ENCODE results near the gene CFAP46.
"Not testable (repeated sequence)": the region's sequence is repeated elsewhere in the genome, so short reads cannot be mapped to it uniquely, and the experiment has no call there.

Gene CFAP46

GRCh38 chr10:132845041-132845551, 97.3 kb downstream of the CFAP46 start:
- DNase-seq (ENCODE audit: low read depth, low spot score), result no peak

DNA sequence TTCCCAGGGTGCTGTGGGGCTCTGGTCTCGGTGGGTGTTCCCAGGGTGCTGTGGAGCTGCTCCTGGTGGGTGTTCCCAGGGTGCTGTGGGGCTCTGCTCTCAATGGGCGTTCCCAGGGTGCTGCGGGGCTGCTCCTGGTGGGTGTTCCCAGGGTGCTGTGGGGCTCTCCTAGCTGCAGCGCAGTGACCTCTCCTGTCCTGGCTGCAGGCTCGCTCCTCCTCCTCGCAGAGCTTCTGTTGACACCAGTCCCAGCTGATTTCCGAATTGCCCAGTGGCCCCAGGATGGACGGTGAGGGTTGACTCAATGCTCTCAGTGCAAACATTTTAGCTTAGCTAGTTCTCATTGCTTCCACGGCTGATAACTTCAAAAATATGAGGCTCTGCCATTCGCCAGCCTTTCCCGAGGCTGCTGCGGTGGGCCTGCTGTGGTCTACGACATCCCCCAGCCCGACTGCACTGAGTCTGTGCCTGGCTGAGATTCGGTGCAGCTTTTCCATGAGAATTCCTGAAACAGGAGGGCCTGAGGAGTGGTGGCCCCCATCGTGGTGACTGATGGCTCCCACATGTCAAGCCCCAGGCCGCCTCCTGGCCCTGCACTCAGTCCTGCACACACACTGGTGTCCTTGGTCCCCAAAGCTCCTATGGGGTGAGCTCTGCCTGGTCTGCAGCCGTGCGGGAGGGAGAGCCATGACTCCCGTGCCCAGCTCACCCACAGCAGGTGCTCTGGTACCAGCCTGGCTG, 98.1 kb downstream of the CFAP46 start:
- no peak for DNase-seq (ENCODE audit: low read depth, low spot score)

DNA sequence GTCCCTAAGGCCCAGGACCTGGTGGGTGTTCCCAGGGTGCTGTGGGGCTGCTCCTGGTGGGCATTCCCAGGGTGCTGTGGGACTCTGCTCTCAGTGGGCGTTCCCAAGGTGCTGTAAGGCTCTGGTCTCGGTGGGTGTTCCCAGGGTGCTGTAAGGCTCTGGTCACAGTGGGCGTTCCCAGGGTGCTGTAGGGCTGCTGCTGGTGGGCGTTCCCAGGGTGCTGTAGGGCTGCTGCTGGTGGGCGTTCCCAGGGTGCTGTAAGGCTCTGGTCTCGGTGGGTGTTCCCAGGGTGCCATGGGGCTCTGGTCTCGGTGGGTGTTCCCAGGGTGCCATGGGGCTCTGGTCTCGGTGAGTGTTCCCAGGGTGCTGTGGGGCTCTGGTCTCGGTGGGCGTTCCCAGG, 99.1 kb downstream of the CFAP46 start:
- not testable (repeated sequence) for DNase-seq (ENCODE audit: low read depth, low spot score)

DNA sequence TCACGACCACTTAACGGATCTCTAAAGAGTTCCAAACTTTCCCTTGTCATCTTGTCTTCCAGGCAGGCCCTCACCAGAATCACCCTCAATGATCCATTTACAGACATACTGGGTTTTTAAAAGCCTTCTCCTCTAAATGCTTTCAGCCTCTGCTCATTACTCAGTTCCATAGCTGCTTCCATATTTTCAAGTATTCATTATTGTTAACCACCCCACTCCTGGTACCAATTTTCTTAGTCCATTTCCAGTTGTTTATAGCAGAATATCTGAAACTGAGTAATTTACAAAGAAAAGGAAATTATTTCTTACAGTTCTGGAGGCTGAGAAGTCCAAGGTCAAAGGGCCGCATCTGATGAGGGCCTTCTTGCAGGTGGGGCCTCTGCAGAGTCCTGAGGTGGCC, 100.0 kb downstream of the CFAP46 start:
- no peak for DNase-seq (ENCODE audit: low read depth, low spot score)

GRCh38 chr10:132841615-132841975, 100.8 kb downstream of the CFAP46 start:
- no peak for DNase-seq (ENCODE audit: low read depth, low spot score)

- no peak for DNase-seq (ENCODE audit: low read depth, low spot score)
Measured at GRCh38 chr10:132840698-132841614, 101.4 kb downstream of the CFAP46 start.

DNA sequence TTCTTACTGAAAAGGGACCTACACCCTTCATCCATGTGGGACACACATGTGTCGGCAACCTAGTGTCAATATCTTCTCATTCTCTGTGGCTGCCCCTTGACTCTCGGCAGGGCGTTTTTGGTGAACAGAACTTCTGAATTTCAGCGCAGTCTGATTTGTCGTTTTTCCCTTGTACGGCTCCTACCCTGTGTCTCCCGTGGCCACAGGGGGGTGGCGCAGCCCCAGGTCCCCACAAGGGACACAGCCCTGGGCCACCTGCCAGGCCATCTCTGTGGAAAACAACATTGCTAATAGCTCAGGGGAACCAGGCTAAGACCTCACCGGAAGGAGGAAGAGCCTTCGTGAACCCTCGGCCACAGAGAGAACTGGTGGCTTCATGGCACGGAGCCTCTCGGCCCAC, 103.3 kb downstream of the CFAP46 start:
- DNase-seq (ENCODE audit: low read depth, low spot score), result no peak

- no peak for DNase-seq (ENCODE audit: low read depth, low spot score)
Measured at GRCh38 chr10:132838346-132838970, 103.9 kb downstream of the CFAP46 start.

DNA sequence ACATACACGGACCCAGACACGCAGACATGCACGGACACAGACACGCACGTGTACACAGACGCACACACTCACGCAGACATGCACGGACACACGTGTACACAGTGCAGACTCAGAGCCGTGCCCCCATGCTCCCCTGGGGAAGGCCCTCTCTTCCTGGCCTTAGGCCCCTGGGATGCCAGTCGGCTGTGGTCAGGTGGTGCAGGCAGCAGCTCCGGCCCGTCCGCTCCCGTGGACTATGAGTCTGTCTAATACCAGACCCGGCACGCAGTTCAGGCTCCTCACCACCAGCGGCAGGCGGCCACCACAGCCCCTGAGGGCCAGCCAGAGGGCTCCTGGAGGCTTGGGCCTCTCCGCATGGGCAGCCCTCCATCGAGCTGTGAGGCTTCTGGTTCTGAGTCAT, 104.5 kb downstream of the CFAP46 start:
- peak; percentile 22 for DNase-seq (ENCODE audit: low read depth, low spot score)

- peak; percentile 53 for DNase-seq (ENCODE audit: low read depth, low spot score)
Measured at GRCh38 chr10:132836832-132837540, 105.4 kb downstream of the CFAP46 start.

- peak; percentile 8 for DNase-seq (ENCODE audit: low read depth, low spot score)
Measured at GRCh38 chr10:132836248-132836831, 106.0 kb downstream of the CFAP46 start.

- DNase-seq (ENCODE audit: low read depth, low spot score), result no peak
Measured at GRCh38 chr10:132835848-132836233, 106.5 kb downstream of the CFAP46 start.

DNA sequence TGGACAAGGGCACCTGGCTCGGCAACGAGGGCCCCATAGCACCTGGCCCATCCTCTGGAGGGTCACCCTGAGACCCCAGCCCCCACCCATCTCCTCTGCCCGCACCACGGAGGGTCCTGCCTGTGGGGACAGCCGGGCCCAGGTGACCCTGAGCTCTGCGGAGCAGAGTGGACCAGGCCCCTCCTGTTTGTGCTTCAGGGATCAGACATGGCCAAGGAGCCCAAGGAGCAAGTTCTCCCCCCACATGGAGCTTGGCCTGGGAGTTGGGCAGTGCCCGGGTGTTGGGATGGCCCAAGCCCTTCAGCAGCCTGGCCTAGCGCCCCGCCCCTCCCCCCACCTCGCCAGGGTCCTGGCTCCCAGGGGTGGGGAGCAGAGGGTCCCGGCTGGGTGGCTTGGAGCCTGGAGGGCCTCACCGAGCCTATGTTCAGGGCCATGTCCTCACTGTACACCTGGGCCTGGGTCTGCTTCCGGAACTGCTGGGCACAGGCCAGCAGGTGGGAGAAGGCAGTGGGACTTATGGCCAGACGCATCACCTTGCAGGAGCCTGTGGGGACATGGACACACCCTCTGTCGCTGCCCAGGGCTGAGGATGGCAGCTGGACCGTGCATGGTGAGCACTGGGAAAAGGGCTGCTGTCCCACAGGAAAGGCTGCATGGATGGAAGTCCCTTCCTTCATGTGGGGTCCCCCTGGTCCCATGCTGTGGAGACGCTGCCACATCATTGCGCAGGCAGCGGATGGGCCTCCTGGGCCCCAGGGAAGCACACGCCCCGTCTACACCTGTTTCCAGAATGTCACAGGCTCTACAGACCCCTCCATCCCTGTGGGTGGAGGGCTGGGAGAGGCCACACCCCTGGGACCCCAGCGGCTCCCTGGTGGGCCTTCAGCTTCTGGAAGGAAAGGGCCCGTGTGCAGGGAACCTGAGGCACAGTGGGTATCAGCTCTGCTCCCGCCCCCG, 107.2 kb downstream of the CFAP46 start:
- no peak for DNase-seq (ENCODE audit: low read depth, low spot score)

GRCh38 chr10:132834311-132834761, 108.0 kb downstream of the CFAP46 start:
- no peak for DNase-seq (ENCODE audit: low read depth, low spot score)

DNA sequence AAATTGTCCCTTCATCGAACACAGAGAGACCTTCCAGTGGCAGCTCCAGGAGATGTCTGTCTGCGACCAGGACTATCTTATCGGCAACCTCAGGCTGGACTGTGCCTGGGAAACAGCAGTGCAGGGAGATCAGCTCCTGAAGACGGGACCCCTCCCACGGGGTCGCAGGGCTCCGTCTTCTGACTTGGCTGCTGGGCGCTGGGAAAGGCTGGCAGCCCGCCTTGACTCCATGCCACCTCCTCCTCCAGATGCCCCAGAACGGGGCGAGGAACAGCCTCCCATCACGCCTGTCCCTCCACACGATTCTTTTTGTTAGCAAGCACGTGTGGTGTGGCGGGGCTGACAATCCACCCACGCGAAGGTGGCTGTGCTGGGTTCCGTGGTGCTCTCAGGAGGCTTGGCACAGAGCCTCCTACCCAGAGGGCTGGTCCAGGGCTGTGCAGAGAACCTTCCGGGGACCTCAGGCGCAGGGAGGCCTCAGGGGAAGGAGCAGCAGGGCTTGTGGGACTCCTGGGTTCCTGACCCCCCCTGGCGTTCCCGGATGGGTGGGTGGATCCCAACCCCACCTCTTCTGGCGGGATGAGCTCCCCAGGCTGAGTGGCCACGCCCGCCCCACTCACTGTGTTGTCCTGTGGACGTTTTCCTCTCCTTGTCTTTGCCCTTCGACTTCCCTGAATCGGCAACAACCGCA, 108.8 kb downstream of the CFAP46 start:
- DNase-seq (ENCODE audit: low read depth, low spot score), result no peak

- no peak for DNase-seq (ENCODE audit: low read depth, low spot score)
Measured at GRCh38 chr10:132832186-132832969, 110.0 kb downstream of the CFAP46 start.

GRCh38 chr10:132829403-132829802, 113.0 kb downstream of the CFAP46 start:
- DNase-seq (ENCODE audit: low read depth, low spot score), result no peak

GRCh38 chr10:132828681-132829080, 113.7 kb downstream of the CFAP46 start:
- no peak for DNase-seq (ENCODE audit: low read depth, low spot score)
